Uterus (tissue), 4 donors: Measurements from ENCODE around the gene SLFN5. TPM values are rescaled to one million over a fixed set of nuclear protein-coding genes. Genes with fewer than 3 reads are reported as not detected.
A peak's percentile ranks its signal among the peaks of the same experiment; 100 is the strongest.

Experiments
- DNase-seq, 2 donors: peaks; one replicate each; pipeline ENCODE4 v3.0.0-alpha.2; 2019 to 2020
- H3K27ac ChIP-seq, 2 donors: fragments of 200-600 bp; sonication (generic); 1 replicate in 1 of 2; 2 replicates in 1 of 2; pipeline ENCODE4 v1.5.1; 2016 to 2018
- H3K27me3 ChIP-seq, 2 donors: fragments of 200-600 bp; sonication (generic); one replicate each; pipeline ENCODE4 v1.5.1; 2018 to 2019; ENCODE audit warnings: control low read depth in 1 of 2
- H3K36me3 ChIP-seq, 2 donors: fragments of 200-600 bp; sonication (generic); one replicate each; pipeline ENCODE4 v1.5.1; 2019; ENCODE audit warnings: control low read depth in 1 of 2
- H3K4me1 ChIP-seq, 2 donors: fragments of 200-600 bp; sonication (generic); one replicate each; pipeline ENCODE4 v1.5.1; 2018 to 2019; ENCODE audit warnings: control low read depth in 1 of 2
- H3K4me3 ChIP-seq, 2 donors: fragments of 200-600 bp; sonication (generic); 1 replicate in 1 of 2; 2 replicates in 1 of 2; pipeline ENCODE4 v1.5.1; 2018 to 2019; ENCODE audit warnings: mild to moderate bottlenecking in 1 of 2
- H3K9me3 ChIP-seq, 2 donors: fragments of 200-600 bp; sonication (generic); one replicate each; pipeline ENCODE4 v1.5.1; 2019; ENCODE audit warnings: control low read depth in 1 of 2
- CTCF ChIP-seq, 4 experiments: fragments of 200-600 bp in 2 of 4; fragments of 450-650 bp in 2 of 4; sonication (generic) in 2 of 4; IDR thresholded peaks; one replicate each; pipeline ENCODE4 v1.5.1; 2016 to 2019; ENCODE audit warnings: antibody characterized with exemption in 4 of 4, mild to moderate bottlenecking in 2 of 4, moderate library complexity in 1 of 4
- POLR2A ChIP-seq, 2 donors: fragments of 450-650 bp; IDR thresholded peaks; one replicate each; pipeline ENCODE4 v1.6.1; 2016; ENCODE audit warnings: antibody characterized with exemption in 2 of 2, mild to moderate bottlenecking in 1 of 2, moderate library complexity in 1 of 2
- intact Hi-C: fragments of 100-400 bp; cut with DNase I; formaldehyde crosslinking; loops from one replicate; pipeline ENCODE4 v1.15.1; 2023; ENCODE audit warnings: low total_unique reads
- total RNA-seq, 4 donors: library from RNA; depleted of rRNA in 3 of 4; stranded (reverse); fragments of >200 nt in 3 of 4; gene quantifications; one replicate each; pipeline versions ENCODE4 v1.1.0 to v1.2.4, GENCODE V29; 2014 to 2023
- donor health status: DM: yes; HTN: yes; CAD: no.

Gene SLFN5
- total RNA-seq, 4 donors from 2014 or later, result 13.8 to 51.5 (median 32.2) TPM

DNA sequence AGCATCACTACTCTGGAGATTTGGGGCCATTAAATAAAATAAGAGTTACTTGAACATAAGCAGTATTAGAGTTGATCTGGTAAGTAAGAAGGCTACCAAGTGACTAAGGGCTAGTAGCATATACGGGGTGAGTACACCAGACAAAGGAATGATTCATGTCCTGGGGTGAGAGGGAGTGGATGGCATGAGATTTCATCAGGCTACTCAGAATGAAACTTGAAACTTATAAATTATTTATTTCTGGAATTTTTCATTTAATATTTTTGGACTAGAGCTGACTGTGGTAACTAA, 2.3 kb downstream of the SLFN5 start:
- Histone ChIP-seq H3K4me1 (no peaks in the 10 kb centered on the region), H3K27me3 (no peaks in the 10 kb centered on the region), H3K9me3 (no peaks in the 10 kb centered on the region), H3K4me3 (no peak overlapping the region), H3K36me3 (no peaks in the 10 kb centered on the region), H3K27ac (peak overlapping the region; percentile 94 to 97)
- intact Hi-C loops, result no loop called here
- no peak for DNase-seq
- TF ChIP-seq POLR2A (IDR thresholded peaks at IDR 0.05) (no peak), CTCF (IDR thresholded peaks at IDR 0.05) (no peak)

DNA sequence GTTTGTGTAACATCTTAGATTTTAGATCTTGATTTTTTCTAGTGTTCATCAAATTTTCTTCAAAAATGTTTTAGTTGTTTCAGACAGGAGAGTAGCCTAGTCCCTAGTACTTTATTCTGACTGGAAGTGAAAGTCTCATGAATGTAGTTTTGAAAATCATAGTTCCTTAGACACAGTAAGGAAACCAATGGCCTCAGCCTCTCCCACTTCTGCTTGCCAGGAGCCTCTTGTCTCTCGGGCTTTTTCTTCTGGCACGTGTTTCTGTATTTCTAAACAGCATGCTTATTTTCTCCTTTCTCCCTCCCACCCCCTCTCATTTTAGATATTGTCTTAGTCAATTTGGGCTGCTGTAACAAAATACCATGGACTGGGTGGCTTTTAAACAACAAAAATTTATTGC, 9.8 kb downstream of the SLFN5 start:
- no peaks in the 10 kb centered on the region for H3K9me3 ChIP-seq
- DNase-seq, result no peak
- no peak overlapping the region for H3K4me3 ChIP-seq
- TF ChIP-seq POLR2A (IDR thresholded peaks at IDR 0.05) (no peak), CTCF (IDR thresholded peaks at IDR 0.05) (no peak)
- peaks cover 0 to 6% of the 10 kb centered on the region in 2 donors for H3K4me1 ChIP-seq
- intact Hi-C loops, result no loop called here
- H3K27me3 ChIP-seq, result no peaks in the 10 kb centered on the region
- no peak overlapping the region for H3K27ac ChIP-seq
- no peaks in the 10 kb centered on the region for H3K36me3 ChIP-seq

GRCh38 chr17:35254107-35254773, 11.4 kb downstream of the SLFN5 start:
- peaks cover 0 to 7% of the 10 kb centered on the region in 2 donors for H3K4me1 ChIP-seq
- H3K27me3 ChIP-seq, result no peaks in the 10 kb centered on the region
- DNase-seq, result peak; percentile 42 to 84
- no peaks in the 10 kb centered on the region for H3K36me3 ChIP-seq
- H3K27ac ChIP-seq, result peak overlapping the region; percentile 50 to 74
- TF ChIP-seq CTCF (IDR thresholded peaks at IDR 0.05) (no peak), POLR2A (IDR thresholded peaks at IDR 0.05) (no peak)
- no peak overlapping the region for H3K4me3 ChIP-seq
- intact Hi-C loops, result no loop called here
- no peaks in the 10 kb centered on the region for H3K9me3 ChIP-seq

GRCh38 chr17:35255316-35255715, 12.4 kb downstream of the SLFN5 start:
- DNase-seq, result no peak
- H3K4me3 ChIP-seq, result no peak overlapping the region
- H3K27me3 ChIP-seq, result no peaks in the 10 kb centered on the region
- no peaks in the 10 kb centered on the region for H3K9me3 ChIP-seq
- no peak overlapping the region for H3K27ac ChIP-seq
- H3K36me3 ChIP-seq, result no peaks in the 10 kb centered on the region
- TF ChIP-seq POLR2A (IDR thresholded peaks at IDR 0.05) (no peak), CTCF (IDR thresholded peaks at IDR 0.05) (no peak)
- intact Hi-C loops, result no loop called here
- H3K4me1 ChIP-seq, result peaks cover 0 to 7% of the 10 kb centered on the region in 2 donors

GRCh38 chr17:35256629-35257028, 13.8 kb downstream of the SLFN5 start:
- H3K36me3 ChIP-seq, result no peaks in the 10 kb centered on the region

More at GRCh38 chr17:35256629-35257028, 13.8 kb downstream of the SLFN5 start:
- H3K27me3 ChIP-seq, result no peaks in the 10 kb centered on the region
- no peak for DNase-seq
- no peak overlapping the region for H3K4me3 ChIP-seq
- intact Hi-C loops, result no loop called here
- H3K4me1 ChIP-seq, result peaks cover 0 to 7% of the 10 kb centered on the region in 2 donors
- TF ChIP-seq CTCF (IDR thresholded peaks at IDR 0.05) (no peak), POLR2A (IDR thresholded peaks at IDR 0.05) (no peak)
- peak overlapping the region in 1 of 2 donors; percentile 25 for H3K27ac ChIP-seq
- no peaks in the 10 kb centered on the region for H3K9me3 ChIP-seq
